Duodenal mucosa (tissue), 2 donors: Measurements from ENCODE around the gene TBC1D16.

ENCODE experiments used
- H3K27ac ChIP-seq: one replicate; pipeline ENCODE4 v1.7.0; 2013; ENCODE audit warnings: low read depth, low read length
- H3K27me3 ChIP-seq, 2 donors: one replicate each; pipeline ENCODE4 v1.7.0; 2013; ENCODE audit warnings: low read length in 2 of 2, control low read depth in 1 of 2; ENCODE audit not compliant: insufficient read depth in 2 of 2, control insufficient read depth in 1 of 2
- H3K36me3 ChIP-seq, 2 donors: one replicate each; pipeline ENCODE4 v1.7.0; 2013; ENCODE audit warnings: low read length in 2 of 2, control low read depth in 1 of 2; ENCODE audit not compliant: insufficient read depth in 2 of 2, control insufficient read depth in 1 of 2
- H3K4me1 ChIP-seq, 2 donors: one replicate each; pipeline ENCODE4 v1.7.0; 2013; ENCODE audit warnings: low read length in 2 of 2, control low read depth in 1 of 2; ENCODE audit not compliant: insufficient read depth in 2 of 2, control insufficient read depth in 1 of 2
- H3K4me3 ChIP-seq, 2 donors: one replicate each; pipeline ENCODE4 v1.7.0; 2013; ENCODE audit warnings: low read length in 2 of 2, low read depth in 1 of 2
- H3K9ac ChIP-seq, 2 donors: one replicate each; pipeline ENCODE4 v1.7.0; 2013; ENCODE audit warnings: low read length in 2 of 2, low read depth in 1 of 2
- H3K9me3 ChIP-seq, 2 donors: one replicate each; pipeline ENCODE4 v1.7.0; 2013; ENCODE audit warnings: low read length in 2 of 2, control low read depth in 1 of 2; ENCODE audit not compliant: control insufficient read depth in 1 of 2

The TBC1D16 gene

DNA sequence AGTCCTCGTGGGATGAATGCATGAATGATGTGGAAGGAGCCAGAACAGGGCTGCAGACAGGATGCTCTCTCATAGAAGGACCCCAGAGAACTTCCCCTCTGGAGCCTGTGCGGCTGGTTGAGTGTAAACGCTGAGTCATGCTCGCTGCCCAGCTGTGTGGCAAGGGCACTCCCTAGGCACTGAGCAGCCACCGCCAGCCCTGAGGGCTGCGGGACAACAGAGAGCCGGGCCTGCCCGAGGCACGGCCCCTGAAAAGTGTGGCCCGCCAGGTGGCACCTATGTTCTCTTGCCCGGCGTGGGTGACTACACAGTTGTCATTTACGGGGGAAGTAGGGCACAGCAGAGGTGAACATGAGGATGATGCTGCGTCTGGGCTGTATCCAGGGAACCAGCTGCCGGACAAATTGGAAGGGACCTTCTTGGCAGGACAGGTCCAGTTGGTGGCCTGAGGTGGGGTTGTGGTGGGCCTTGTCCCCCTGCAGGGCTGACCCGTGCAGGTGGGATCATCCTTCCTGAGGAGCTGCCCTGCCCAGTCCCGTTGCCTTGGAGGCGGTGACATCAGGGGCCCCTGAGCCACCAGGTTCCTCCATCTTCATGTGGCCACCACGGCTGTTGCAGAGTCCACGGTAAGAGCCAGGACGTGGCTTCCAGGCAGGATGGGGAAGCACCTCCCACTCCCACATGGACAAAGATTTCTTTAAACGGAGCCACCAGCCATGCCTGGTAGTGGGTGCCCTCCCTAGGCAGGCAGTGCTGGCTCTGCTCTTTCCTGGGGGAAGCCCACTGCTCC, 101.6 kb downstream of the TBC1D16 start:
- Histone ChIP-seq H3K9me3 (no peaks in the 10 kb centered on the region), H3K4me1 (peaks cover 35 to 36% of the 10 kb centered on the region in 2 donors), H3K9ac (peak overlapping the region in 1 of 2 donors; percentile 21), H3K36me3 (no peaks in the 10 kb centered on the region), H3K4me3 (peak overlapping the region in 1 of 2 donors; percentile 5), H3K27me3 (no peaks in the 10 kb centered on the region), H3K27ac (no peak overlapping the region)

DNA sequence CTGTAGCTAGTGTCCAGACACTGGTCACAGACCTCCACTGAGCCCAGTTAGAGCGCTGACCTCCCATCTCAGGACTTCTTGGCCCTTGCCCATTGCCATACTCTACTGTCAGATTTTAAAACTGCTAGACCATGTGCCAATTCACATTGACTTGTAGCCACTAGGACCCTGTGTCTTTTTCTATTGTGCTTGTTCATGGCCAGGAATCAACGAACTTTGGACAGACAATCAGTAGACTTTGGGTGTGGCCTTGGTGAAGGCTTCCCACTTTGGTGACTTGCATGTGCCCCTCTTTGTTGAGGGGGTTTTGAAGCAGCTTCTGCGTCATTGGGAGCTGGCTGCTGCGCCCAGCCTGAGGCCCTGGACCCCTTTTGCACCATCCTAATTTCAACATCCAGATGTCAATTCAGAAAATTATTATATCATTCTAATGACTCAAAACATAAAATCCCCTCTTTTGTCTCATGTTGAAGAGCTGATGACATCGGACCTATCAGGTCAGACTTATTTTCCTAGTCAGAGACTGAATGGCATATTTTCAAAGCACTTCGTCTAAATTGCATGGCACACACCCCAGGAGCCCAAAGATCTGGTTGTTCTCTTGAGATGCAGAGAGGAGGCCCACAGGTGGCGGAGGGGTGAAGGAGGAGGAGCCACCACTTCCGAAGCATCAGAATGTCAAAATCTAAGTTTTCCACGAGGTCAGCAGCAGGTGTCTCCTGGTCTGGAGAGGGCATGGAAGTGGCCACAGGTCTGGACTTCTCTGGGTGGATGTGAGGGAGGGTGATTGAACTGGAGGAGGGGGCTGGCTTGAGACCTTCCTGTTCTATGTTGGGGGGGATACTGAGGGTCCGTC, 103.0 kb downstream of the TBC1D16 start:
- Histone ChIP-seq H3K27me3 (peaks cover 0 to 4% of the 10 kb centered on the region in 2 donors), H3K27ac (no peak overlapping the region), H3K9ac (no peak overlapping the region), H3K4me3 (no peak overlapping the region), H3K36me3 (no peaks in the 10 kb centered on the region), H3K4me1 (peaks cover 39 to 41% of the 10 kb centered on the region in 2 donors), H3K9me3 (no peaks in the 10 kb centered on the region)

DNA sequence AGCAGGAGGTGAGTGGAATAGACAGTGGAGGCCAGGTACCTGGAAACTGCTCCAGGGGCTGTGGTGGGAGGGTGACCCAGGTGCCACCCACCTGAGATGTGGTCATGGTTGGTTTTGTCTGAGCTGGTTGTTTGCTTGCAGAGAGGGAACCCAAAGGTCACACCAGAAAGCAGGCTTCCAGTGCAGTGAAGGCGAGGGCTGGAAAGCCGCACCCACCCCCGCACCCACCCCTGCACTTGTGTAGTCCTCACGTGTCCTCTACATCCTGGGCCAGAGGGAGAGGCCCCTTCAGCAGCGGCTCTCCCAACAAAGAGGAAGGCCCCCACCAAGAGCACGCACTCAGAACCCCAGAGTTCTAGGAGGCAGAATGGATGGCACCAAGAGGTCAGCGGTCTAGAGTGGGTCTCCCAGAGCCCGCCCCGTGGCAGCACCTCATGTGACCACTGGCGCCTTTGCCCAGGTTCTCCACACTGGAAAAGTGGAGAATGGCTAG, 103.8 kb downstream of the TBC1D16 start:
- Histone ChIP-seq H3K27ac (peak overlapping the region; percentile 61), H3K27me3 (peaks cover 0 to 4% of the 10 kb centered on the region in 2 donors), H3K9ac (peak overlapping the region; percentile 18 to 62), H3K4me1 (peaks cover 47% of the 10 kb centered on the region in 2 donors), H3K36me3 (no peaks in the 10 kb centered on the region), H3K9me3 (no peaks in the 10 kb centered on the region), H3K4me3 (no peak overlapping the region)

DNA sequence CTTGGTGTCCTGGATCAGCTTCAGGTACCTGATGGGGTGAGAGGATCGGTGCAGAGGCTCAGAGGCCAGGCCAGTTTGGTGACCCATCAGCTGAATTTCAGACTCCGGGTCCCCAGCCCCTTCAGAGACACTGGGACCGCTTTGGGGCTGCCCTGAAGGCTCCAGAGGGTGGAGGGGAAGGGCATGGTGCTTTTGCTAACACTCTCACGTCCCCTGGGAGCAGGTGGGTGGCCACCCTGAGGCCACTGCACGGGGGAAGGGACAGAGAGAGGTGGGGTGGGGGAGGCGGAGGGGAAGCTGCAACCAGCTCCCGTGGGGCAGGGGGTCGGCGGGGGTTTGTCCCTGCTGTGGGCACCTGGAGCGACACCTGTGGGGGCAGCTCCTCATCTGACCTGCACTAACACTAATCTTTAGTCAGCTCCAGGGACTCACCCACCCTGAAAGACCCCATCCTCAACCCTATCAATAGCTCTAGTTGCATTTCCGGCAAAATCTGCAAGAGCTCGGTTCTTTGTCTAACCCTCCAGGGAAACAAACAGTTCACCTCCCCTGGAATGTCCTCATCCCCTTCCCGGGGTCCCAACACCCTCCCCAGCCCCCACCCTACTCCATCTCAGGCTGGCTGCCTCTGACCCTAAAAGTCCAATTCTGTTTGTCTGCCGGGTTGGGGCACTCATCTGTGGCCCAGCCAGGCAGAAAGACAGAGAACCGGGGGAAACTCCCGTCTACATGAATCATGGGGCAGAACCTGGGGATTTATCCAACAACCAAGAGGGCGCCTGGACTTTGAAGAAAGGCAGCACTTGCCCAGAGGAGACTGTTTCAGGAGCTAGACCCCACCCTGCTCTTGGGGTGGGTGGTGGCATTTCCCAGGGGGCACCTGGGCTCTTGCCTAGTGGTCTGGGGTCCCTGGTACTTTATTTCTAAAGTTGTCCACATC, 104.5 kb downstream of the TBC1D16 start:
- Histone ChIP-seq H3K4me3 (peak overlapping the region in 1 of 2 donors; percentile 46), H3K4me1 (peaks cover 54% of the 10 kb centered on the region in 2 donors), H3K9me3 (no peaks in the 10 kb centered on the region), H3K27ac (peak overlapping the region; percentile 61), H3K27me3 (peaks cover 0 to 4% of the 10 kb centered on the region in 2 donors), H3K9ac (peak overlapping the region; percentile 18 to 62), H3K36me3 (no peaks in the 10 kb centered on the region)

DNA sequence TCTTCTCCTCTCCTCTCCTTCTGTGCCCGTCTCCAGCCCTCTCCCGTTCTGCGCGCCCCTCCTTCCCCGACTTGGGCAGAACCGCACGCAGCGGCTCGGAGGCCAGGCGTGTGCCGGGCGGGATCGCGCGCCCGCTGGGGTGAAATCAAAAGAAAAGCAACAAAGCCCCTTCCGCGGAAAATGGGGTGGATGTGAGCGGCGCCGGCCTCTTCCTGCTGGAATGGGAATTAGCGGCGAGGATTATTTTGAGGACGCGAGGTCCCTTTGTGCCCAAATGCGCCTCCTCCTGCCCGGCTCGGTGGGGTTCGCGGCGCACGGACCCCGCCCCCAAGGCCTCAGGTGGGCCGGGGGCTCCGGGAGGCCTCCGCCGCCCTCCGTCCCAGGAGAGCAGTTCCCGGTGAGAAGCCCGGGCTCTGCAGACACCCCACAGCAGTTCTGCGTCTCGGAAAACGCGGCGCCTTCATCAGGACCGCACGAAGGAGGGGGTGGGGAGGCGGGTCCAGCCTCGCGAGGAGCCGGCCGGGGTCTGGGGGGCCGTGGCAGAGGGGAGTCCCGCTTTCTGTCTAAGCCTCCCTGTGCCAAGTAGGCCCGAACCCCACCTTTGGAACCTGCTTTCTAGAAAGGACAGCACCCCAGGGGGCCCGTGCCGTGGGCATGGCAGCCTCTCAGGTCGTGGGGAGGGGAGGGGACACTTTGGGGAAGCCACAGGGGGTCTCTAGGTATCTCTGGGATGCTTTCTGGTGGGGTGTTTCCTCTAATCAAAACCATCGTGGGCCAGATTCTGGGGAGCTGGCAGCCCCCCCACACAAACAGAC, 105.4 kb downstream of the TBC1D16 start:
- no peak overlapping the region for H3K27ac ChIP-seq
- peaks cover 59 to 63% of the 10 kb centered on the region in 2 donors for H3K4me1 ChIP-seq
- H3K36me3 ChIP-seq = no peaks in the 10 kb centered on the region
- H3K4me3 ChIP-seq = peak overlapping the region; percentile 43 to 46
- H3K9ac ChIP-seq = peak overlapping the region; percentile 38 to 62
- peaks cover 0 to 4% of the 10 kb centered on the region in 2 donors for H3K27me3 ChIP-seq
- H3K9me3 ChIP-seq = no peaks in the 10 kb centered on the region

DNA sequence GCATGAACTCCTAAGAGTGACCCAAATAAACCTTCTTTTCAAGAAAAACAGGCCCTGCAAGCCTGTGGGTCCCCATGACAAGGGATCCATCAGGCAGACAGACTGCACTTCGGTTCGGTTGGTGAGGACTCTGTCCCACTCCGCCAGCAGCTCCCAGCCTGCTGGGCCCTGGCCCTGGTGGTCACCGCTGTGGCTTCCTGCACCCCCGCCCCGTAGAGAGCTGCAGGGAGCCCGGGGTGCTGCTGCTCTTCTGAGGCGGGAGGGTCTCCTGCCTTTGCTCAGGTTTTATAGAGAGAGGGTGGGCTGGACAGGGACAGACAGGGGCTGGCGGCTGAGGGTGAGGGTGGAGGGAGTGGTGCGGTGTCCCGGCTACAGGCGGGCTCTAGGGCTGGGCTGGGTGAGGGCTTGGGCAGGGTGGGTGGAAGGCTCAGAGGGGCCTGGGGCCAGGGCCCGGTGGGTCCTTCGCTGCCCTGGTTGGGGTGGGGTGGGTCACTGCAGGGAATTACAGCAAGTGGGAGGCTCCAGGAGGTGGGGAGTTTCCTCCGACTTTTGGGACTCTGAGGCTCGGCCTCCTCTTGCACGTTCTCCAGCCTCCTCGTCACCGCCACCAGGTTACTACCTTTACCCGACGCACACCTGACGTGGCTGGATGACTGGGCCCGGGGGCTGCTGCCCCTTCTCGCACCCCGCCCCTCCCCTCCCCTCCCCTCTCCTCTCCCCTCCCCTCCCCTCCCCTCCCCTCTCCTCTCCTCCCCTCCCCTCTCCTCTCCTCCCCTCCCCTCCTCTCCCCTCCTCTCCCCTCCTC, 106.2 kb downstream of the TBC1D16 start:
- peaks cover 0 to 4% of the 10 kb centered on the region in 2 donors for H3K27me3 ChIP-seq

DNA sequence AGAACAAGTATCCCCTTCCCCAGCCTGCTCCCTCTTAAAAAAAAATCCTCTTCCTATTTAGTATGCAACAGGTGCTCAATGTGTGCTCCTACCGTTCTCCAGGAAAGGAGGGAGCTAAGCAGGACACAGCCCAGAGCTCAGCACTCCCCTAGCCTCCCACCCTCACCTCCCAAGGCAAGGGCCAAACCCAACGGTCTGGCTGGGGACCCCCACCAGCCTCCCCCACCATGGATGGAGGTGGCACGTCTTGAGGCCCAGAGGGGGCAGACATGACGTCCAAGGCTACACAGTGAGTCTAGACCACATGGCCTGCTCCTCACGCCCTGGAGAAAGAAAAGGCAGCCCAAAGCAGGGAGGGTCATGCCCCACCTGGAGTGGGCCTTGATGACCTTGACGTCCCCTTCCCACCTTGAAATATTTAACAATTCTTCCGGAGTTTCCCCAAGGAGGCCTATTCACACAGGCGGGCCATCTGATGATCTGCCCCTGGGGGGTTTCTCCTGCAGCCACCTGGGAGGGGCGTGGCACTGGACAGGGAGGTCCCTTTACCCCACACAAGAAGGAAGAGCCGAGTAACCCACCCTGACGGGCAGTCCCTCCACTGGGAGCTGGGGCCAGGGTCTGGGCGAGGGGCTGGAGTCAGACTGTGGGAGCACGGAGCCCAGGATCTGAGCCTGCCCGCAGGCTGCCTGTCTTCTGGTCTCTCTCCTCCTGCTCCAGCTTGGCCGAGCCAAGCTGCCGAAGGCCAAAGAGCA, 107.0 kb downstream of the TBC1D16 start:
- no peaks in the 10 kb centered on the region for H3K9me3 ChIP-seq
- H3K4me1 ChIP-seq = peaks cover 68 to 71% of the 10 kb centered on the region in 2 donors
- no peak overlapping the region for H3K4me3 ChIP-seq
- no peak overlapping the region for H3K9ac ChIP-seq
- no peaks in the 10 kb centered on the region for H3K36me3 ChIP-seq
- peaks cover 0 to 4% of the 10 kb centered on the region in 2 donors for H3K27me3 ChIP-seq
- H3K27ac ChIP-seq = no peak overlapping the region

More for the DNA sequence above, 106.2 kb downstream of the TBC1D16 start:
- Histone ChIP-seq H3K9me3 (no peaks in the 10 kb centered on the region), H3K36me3 (no peaks in the 10 kb centered on the region), H3K27ac (no peak overlapping the region), H3K9ac (no peak overlapping the region), H3K4me1 (peaks cover 67 to 71% of the 10 kb centered on the region in 2 donors), H3K4me3 (no peak overlapping the region)
